GM19043 (cell line): ENCODE measurements around the gene DLEC1.
A peak's percentile ranks its signal among the peaks of the same experiment; 100 is the strongest.

Experiments used
- ATAC-seq: cut with Tn5 transposase; IDR thresholded peaks from one replicate; pipeline ENCODE4 v1.9.1; 2021; ENCODE audit warnings: low read depth; ENCODE audit not compliant: unreplicated experiment

The DLEC1 gene, protein sequence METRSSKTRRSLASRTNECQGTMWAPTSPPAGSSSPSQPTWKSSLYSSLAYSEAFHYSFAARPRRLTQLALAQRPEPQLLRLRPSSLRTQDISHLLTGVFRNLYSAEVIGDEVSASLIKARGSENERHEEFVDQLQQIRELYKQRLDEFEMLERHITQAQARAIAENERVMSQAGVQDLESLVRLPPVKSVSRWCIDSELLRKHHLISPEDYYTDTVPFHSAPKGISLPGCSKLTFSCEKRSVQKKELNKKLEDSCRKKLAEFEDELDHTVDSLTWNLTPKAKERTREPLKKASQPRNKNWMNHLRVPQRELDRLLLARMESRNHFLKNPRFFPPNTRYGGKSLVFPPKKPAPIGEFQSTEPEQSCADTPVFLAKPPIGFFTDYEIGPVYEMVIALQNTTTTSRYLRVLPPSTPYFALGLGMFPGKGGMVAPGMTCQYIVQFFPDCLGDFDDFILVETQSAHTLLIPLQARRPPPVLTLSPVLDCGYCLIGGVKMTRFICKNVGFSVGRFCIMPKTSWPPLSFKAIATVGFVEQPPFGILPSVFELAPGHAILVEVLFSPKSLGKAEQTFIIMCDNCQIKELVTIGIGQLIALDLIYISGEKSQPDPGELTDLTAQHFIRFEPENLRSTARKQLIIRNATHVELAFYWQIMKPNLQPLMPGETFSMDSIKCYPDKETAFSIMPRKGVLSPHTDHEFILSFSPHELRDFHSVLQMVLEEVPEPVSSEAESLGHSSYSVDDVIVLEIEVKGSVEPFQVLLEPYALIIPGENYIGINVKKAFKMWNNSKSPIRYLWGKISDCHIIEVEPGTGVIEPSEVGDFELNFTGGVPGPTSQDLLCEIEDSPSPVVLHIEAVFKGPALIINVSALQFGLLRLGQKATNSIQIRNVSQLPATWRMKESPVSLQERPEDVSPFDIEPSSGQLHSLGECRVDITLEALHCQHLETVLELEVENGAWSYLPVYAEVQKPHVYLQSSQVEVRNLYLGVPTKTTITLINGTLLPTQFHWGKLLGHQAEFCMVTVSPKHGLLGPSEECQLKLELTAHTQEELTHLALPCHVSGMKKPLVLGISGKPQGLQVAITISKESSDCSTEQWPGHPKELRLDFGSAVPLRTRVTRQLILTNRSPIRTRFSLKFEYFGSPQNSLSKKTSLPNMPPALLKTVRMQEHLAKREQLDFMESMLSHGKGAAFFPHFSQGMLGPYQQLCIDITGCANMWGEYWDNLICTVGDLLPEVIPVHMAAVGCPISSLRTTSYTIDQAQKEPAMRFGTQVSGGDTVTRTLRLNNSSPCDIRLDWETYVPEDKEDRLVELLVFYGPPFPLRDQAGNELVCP (N-terminal part only)

DNA sequence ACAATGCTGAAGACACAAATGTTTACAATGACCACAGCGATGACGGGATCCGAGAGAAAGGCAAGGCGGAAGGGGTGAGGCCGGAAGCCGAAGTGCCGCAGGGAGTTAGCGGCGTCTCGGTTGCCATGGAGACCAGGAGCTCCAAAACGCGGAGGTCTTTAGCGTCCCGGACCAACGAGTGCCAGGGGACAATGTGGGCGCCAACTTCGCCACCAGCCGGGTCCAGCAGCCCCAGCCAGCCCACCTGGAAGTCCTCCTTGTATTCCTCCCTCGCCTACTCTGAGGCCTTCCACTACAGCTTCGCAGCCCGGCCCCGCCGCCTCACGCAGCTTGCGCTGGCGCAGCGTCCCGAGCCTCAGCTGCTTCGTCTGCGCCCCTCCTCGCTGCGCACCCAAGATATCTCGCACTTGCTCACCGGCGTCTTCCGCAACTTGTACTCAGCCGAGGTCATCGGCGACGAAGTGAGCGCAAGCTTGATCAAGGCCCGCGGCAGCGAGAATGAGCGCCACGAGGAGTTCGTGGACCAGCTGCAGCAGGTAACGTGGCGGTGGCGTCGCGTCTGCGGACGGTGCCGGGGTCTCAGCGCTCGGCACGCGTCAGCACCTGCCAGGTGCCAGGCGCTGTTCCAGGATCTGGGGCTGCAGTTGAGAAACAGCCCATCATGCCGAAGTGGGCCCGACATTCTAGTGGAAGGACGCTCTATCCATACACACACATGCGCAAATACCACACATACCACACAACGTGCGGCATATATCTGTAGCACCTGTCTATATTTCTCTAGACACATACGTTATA is at the start of gene DLEC1:
Gene DLEC1 (plus strand): TSS at position 108 of the 798 bp plus-strand sequence. CDS start 18 bp downstream, at position 126.
- peak; percentile 82 for ATAC-seq

DNA sequence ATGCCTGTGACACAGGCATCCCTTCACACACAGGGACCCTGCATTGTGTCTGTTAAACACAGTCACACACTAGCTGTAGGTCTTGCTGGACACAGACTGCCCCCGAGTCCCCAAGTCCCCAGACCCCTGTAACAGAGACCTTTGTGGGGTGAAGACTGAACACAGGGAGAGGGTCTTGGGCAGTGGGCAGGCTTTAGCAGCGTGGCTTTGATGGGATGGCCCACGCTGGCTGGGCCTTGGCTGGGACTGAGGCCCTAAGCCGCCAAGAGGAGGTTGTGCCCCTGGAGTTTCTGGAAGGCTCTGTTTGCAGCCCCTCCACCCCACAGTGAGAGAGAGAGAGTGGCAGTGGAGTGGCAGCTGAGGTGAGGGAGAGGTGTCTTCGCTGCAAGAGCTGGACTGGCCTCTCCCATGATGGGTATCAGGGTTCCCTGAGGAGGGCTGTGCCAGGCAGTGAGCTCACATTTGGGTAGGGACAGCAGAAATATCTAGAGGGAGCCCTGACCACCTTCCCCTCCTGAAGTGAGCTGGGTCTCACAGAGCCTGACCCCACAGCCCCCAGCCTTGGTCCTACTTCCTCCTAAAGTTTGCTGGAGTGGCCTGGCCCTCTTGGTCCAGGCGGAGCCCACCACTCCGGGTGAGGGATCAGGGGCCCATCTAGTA is 49.1 kb upstream of the DLEC1 start:
- ATAC-seq, result no peak

DNA sequence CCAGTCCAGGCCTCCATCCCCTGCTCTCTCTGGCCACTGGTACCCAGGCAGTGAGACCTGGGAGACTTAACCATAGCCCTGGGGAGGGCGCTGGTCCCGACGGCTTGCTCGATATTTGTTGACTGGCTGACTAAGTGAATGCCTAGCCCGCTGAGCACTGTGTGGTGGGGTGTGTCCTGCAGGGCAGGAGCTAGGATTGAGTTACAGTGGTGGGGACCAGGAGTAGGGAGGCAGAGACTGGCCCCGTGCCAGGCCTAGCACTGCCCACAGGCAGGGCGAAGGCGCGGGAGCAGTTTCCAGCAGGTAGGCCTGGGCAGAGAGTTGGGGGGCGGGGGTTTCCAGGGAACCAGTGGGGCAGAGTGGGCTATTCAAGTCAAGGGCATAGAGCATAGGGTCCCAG is 48.5 kb upstream of the DLEC1 start, which contains the start of gene VILL:
Gene VILL (plus strand): TSS at position 260 of the 400 bp plus-strand sequence. CDS start 2,887 bp downstream, outside the sequence.
- no peak for ATAC-seq

DNA sequence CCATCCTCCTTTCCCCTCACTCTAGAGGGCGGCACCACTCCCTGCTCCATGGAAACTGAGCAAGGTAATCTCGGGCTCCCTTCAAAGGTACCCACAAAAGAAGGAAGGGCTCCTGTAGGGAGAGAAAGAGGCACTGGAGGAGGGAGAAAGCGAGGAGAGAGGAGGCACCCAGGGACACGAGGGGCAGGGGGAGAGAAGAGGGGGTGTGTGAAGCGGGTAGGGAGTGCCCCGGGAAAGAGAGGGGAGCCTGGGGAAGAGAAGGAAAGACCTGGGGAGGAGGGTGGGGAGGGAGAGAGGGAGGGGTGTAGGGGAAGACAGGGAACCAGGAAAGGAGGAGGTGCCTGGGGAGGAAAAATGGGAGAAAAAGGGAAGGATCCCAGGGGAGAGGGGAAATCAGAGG is 47.9 kb upstream of the DLEC1 start:
- no peak for ATAC-seq

DNA sequence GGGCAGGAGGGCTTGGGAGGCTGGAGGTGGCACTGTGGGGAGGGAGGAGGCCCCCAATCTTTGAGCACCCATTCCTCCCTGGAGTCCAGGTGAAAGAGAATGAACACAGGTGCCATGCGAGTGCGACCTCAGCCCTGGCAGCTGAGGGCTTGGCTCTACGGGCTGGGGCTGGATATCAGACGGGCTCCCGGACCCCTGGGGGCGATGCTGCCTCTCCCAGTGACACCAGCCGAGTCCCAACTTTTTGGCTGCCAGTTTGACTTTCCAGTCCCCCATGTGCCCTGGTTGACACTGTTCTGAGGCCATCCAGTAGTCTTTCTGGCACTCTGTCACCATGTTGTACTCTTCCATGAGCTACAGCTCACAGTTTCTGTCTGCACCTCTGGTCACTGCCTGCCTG is 47.2 kb upstream of the DLEC1 start:
- ATAC-seq, result no peak

DNA sequence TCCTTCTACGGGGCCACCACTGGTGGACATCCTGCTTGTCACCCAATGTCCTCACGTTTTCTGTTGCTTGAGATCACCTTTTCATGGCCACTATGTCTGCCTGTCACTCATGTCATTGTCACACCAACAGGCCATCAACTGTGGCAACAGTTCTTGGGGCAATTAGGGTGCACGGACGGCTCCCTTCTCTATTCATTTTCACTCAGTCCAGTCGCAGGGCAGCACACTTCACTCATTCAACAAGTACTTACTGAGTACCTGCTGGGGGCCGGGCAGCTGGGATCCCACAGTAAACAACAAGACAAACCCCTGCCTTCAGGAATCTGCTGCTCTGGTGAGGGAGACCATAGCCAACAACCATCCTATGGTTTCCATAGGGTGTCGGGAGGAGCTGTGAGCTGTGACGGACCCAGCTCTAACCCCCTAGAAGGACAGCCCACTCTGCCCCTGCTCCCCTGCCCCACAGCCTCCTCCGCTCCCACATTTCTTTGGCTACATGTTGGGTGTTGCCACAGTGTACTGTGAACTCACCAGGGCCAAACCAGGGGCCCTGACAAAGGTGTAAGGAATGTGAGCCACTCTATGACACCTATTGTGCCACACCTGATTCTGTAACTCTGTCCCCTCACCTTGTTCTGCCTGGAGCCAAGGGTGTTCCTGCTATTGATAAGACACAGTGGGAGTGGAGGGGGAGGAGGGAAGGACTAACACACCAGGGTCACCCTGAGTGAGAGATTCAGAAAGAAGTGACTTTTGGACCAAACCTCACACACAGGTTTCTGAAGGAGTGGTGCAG is 46.5 kb upstream of the DLEC1 start:
- ATAC-seq, result no peak

DNA sequence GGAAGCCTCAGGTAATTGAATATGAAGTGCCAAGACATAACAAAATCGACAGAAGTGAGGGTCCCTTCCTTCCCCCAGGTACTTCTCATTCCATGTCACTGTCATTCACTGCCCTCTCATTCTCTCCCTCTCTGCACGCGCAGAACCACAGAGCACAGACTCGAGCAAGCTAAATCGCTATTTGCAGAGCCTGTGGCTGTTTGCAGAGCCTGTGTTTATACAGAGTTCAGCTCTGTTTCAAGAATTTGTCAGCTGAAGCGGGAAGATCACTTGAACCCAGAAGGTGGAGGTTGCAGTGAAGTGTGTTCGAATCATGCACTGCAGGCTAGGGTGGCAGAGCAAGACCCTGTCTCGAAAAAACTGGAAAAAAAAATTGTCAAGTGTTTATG is 45.9 kb upstream of the DLEC1 start:
- ATAC-seq, result no peak

DNA sequence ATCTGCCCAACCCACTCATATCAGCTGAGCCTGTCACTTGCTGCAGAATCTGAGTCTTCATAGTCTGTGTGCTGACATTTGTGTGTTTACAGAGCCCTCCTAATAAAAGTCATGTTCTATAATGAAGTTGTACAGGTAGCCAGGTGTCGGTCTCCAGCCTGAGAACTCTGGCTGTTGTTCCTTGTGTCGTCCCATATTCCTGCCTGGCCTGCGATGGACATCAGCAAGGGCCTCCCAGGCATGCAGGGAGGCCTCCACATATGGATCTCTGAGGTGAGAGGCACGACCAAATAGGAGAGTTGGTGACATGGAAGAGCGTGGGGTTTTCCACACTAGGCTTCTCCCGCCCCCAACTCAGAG is 45.6 kb upstream of the DLEC1 start:
- ATAC-seq, result no peak

DNA sequence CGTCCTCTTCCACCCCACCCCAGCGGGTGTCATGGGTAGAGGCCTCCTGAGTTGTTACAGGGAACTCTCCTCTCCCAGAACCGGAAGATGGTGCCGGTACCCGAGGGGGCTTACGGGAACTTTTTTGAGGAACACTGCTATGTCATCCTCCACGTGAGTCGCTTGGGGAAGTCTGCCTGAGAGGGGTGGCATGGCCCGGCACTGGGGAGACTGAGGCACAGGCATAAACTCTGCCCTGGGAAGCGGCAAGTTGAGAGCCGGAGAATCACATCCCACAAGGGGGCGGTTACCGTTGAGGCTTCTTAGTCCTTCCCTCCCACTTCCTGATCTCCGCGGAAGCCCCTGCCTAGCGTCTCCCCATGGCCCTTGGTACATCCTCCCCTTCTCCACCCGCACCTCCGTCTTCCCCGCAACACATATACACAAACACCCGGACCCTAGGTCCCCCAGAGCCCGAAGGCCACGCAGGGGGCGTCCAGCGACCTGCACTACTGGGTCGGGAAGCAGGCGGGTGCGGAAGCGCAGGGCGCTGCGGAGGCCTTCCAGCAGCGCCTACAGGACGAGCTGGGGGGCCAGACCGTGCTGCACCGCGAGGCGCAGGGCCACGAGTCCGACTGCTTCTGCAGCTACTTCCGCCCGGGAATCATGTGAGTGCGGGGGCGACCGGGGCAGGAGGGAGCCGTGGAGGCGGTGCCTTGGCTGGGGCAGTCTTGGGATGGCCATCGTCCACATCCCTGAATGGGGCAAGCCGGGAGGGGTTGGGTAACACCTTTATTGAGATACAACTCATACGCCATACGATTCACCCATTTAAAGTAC is 45.0 kb upstream of the DLEC1 start:
- peak; percentile 54 for ATAC-seq

DNA sequence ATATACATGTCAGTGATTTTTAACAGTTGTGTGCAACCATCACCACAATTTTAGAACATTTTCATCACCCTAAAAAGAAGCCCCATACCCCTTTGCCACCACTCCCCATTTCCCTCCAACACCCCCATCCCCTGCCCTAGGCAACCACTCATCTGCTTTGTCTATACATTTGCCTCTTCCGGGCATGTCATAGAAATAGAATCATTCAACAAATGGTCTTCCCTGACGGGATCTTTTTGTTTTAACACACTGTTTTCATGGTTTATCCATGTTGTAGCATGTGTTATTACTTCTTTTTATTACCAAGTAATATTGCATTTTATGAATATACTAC is 44.4 kb upstream of the DLEC1 start:
- ATAC-seq, result no peak

DNA sequence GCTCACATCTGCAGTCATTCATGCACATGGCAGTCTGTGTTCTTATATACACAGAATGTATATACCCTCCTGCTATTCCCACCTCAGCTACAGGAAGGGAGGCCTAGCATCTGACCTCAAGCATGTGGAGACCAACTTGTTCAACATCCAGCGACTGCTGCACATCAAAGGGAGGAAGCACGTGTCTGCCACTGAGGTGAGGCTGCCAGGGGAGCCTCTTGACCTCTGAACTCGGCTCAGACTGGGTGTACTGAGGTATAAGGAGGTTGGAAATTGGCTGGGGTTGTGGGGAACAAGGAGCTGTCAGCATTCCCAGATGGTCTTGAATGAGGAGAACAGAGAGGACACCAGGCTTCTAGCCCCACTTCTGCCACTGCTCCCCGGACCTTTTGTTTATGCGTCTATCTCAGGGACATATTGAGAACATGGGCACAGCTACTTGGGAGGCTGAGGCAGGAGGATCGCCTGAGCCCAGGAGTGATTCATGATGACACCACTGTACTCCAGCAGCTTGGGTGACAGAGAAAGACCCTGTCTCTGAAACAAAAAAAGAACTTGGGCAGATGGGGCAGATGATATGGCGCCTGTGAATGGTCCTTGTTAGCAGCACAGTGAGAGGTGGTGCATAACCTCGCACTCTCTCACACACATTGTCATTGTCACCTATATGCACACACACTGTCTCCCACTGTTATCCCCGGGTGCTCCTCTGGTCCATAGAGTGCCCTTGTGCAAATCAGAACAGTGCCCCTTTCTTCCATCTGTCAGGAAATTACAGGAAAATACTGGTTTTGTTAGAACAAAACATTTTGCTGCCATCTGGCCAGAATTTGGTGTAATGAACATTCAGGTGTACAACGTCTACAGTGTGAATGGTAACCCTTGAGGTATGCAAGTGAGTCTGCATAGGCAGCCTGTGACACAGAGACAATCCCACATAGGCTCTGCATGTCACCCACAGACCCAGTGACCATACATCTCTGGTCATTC is 43.1 kb upstream of the DLEC1 start:
- ATAC-seq, result no peak

DNA sequence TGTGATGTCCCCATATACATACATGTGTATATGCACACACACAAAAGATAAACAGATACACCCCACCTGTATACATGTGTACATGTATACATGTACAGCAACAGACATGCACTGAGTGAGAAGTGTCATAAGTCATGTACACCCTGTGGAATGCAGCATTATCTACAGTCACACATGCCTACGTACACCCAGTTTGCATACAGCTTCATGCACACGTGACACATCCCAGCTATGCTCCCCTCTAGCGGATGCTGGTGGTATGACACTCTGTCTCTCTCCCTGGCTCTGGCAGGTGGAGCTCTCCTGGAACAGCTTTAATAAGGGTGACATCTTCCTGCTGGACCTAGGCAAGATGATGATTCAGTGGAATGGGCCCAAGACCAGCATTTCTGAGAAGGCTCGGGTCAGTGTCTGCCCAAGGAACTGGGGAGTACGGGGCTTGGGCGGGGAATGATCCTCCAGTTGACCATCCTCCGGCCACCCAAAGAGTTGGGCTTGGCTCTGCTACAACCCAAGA is 42.2 kb upstream of the DLEC1 start:
- peak; percentile 46 for ATAC-seq

DNA sequence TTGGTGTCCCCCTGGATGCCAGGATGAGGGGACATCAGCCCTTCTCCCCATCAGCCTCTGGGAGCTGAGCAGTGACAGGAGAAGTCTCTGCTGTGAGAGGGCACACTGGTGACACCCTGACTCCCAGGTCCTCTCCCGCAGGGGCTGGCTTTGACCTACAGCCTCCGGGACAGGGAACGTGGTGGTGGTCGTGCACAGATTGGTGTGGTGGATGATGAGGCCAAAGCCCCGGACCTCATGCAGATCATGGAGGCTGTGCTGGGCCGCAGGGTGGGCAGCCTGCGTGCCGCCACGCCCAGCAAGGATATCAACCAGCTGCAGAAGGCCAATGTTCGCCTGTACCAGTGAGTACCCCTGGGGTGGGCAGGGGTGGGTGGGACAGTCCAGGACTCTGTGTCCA is 41.7 kb upstream of the DLEC1 start:
- ATAC-seq, result no peak

DNA sequence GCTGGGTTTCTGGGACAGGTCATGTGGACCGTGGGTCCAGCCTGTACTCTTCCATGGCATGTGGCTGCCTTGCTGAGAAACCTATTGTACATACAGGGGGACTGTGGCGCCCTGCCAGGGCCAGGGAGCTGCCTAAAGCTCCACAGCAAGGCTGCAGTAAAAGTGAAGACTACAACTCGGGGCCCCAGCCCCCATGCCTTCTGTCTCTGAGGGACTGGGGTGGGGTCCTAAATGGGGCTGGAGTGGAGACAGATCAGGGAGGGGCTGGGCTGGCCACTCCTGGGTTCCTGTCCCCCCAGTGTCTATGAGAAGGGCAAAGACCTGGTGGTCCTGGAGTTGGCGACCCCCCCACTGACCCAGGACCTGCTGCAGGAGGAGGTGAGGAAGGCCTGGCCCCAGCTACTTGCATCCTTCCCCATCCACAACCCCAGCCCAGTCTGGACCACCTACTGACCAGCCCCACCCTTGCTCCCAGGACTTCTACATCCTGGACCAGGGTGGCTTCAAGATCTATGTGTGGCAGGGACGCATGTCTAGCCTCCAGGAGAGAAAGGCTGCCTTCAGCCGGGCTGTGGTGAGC is 41.1 kb upstream of the DLEC1 start:
- ATAC-seq, result no peak

DNA sequence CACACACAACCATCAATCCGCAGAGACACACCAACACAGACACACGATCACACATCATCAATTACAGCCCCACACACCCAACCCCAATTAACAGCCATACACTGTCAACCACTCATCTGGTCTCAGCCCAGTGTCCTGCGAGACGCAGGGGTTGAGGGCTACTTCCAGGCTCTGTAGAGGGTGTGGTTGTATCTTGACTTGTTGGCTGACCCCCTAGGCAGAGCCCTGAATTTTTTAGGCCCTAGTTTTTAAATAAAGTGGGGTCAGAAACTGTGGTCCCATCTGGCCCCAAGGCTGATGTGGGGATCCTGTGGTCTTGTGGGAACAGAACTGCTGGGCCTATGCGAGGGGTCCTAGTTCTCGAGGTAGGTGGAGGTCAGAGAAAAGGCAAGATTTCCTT is 39.2 kb upstream of the DLEC1 start:
- ATAC-seq, result no peak

DNA sequence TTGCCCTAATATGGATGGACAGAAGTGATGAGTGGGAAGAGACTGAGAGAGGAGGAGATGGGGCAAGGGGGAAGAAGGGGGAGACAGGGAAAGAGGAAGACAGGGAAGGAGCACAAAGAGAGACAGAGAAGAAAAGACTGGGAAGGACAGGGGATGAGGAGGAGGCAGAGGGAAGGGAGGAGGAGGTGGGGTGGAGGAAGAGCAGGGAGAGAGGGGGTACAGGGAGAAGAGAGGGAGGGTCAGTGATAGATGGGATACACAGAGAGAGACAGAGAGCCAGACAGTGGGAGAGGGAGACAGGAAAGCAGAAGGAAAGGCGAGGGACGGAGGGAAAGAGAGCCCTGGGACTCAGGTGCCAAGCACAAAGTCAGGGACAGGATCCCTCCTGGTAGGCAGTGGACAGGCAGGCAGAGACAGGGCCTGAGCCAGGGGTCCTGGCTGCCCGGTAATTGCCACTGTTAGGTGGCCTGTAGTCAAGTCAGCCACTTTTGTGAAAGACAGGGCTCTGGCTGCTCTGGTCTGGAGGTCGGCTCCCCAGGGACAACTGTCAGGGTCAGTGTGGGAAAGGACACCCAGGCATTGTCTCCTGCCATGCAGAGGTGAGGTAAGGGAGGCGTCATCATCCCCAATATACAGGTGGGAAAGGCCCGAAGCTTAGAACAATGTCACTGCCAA is 38.6 kb upstream of the DLEC1 start:
- ATAC-seq, result no peak
